Hepatocyte (in vitro differentiated cells): ENCODE data around the gene PDK2. TPM values are rescaled to one million over a fixed set of nuclear protein-coding genes. Genes with fewer than 3 reads are reported as not detected.
A peak's percentile ranks its signal among the peaks of the same experiment; 100 is the strongest.

Source experiments
- DNase-seq: peaks from one replicate; pipeline ENCODE4 v3.0.0-alpha.2; 2016; ENCODE audit warnings: low spot score
- H2AFZ ChIP-seq: fragments of 200-600 bp; sonication (generic); 2 replicates; pipeline ENCODE4 v1.6.0; 2016; ENCODE audit warnings: antibody characterized with exemption, mild to moderate bottlenecking
- H3K27ac ChIP-seq: fragments of 200-600 bp; sonication (generic); 2 replicates; pipeline ENCODE4 v1.5.1; 2016; ENCODE audit warnings: mild to moderate bottlenecking
- H3K27me3 ChIP-seq: fragments of 200-600 bp; sonication (generic); 2 replicates; pipeline ENCODE4 v1.6.1; 2016
- H3K36me3 ChIP-seq: fragments of 200-600 bp; sonication (generic); replicated peaks from 2 replicates; pipeline ENCODE4 v1.5.1; 2016; ENCODE audit warnings: low read depth; ENCODE audit not compliant: insufficient read depth
- H3K4me1 ChIP-seq: fragments of 200-600 bp; sonication (generic); 2 replicates; pipeline ENCODE4 v1.5.1; 2016; ENCODE audit warnings: mild to moderate bottlenecking, moderate library complexity; ENCODE audit not compliant: insufficient read depth
- H3K4me2 ChIP-seq: fragments of 200-600 bp; sonication (generic); 2 replicates; pipeline ENCODE4 v1.6.0; 2016
- H3K4me3 ChIP-seq: fragments of 200-600 bp; sonication (generic); 2 replicates; pipeline ENCODE4 v1.5.1; 2016; ENCODE audit warnings: mild to moderate bottlenecking
- H3K79me2 ChIP-seq: fragments of 200-600 bp; sonication (generic); 2 replicates; pipeline ENCODE4 v1.6.0; 2017; ENCODE audit warnings: mild to moderate bottlenecking
- H3K9me2 ChIP-seq: fragments of 200-600 bp; sonication (generic); replicated peaks from 2 replicates; pipeline ENCODE4 v1.6.0; 2017; ENCODE audit warnings: mild to moderate bottlenecking; ENCODE audit not compliant: insufficient read depth
- H3K9me3 ChIP-seq: fragments of 200-600 bp; sonication (generic); 2 replicates; pipeline ENCODE4 v1.5.1; 2016; ENCODE audit warnings: low read depth, mild to moderate bottlenecking
- H4K20me1 ChIP-seq: fragments of 200-600 bp; sonication (generic); 2 replicates; pipeline ENCODE4 v1.6.0; 2016; ENCODE audit warnings: mild to moderate bottlenecking; ENCODE audit not compliant: insufficient read depth, poor library complexity, severe bottlenecking
- EZH2 ChIP-seq: fragments of 200-600 bp; sonication (generic); IDR thresholded peaks from 2 replicates; pipeline ENCODE4 v1.6.1; 2016; ENCODE audit warnings: antibody characterized with exemption, mild to moderate bottlenecking, borderline replicate concordance
- EZH2phosphoT487 ChIP-seq: fragments of 200-600 bp; sonication (generic); IDR thresholded peaks from one replicate; pipeline ENCODE4 v1.6.1; 2018; ENCODE audit warnings: antibody characterized with exemption, mild to moderate bottlenecking, low read depth, moderate library complexity; ENCODE audit not compliant: unreplicated experiment, severe bottlenecking
- WGBS: methylation state at CpG from one replicate; pipeline ENCODE4 v1.1.6; 2016; ENCODE audit warnings: low lambda C conversion rate; ENCODE audit errors: missing lambda C conversion rate; 5-methylcytosine and 5-hydroxymethylcytosine counted together
- polyA plus RNA-seq: library from polyadenylated mRNA; unstranded; fragments of >200 nt; fragmentation: Nextera tagmentation; extraction: Ambion mirVana; gene quantifications from 2 replicates; pipeline ENCODE4 v1.2.1, GENCODE V29; 2016
- total RNA-seq: library from RNA; depleted of rRNA; stranded (reverse); fragments of >200 nt; gene quantifications from 2 replicates; pipeline ENCODE4 v1.2.3, GENCODE V29; 2014
- TF ChIP-seq, protein P1 (sequence below): fragments of 200-600 bp; sonication (generic); IDR thresholded peaks from 2 replicates; pipeline ENCODE4 v1.5.1; 2016; ENCODE audit warnings: antibody characterized with exemption, mild to moderate bottlenecking; ENCODE audit not compliant: poor library complexity

Gene PDK2
- total and polyA plus RNA-seq, 2 experiments from 2014 or later = 42.7 to 56.9 TPM

- H3K27ac ChIP-seq = no peak overlapping the region
- TF ChIP-seq EZH2 (no peak), EZH2phosphoT487 (no peak)
- TF ChIP-seq, protein P1, sequence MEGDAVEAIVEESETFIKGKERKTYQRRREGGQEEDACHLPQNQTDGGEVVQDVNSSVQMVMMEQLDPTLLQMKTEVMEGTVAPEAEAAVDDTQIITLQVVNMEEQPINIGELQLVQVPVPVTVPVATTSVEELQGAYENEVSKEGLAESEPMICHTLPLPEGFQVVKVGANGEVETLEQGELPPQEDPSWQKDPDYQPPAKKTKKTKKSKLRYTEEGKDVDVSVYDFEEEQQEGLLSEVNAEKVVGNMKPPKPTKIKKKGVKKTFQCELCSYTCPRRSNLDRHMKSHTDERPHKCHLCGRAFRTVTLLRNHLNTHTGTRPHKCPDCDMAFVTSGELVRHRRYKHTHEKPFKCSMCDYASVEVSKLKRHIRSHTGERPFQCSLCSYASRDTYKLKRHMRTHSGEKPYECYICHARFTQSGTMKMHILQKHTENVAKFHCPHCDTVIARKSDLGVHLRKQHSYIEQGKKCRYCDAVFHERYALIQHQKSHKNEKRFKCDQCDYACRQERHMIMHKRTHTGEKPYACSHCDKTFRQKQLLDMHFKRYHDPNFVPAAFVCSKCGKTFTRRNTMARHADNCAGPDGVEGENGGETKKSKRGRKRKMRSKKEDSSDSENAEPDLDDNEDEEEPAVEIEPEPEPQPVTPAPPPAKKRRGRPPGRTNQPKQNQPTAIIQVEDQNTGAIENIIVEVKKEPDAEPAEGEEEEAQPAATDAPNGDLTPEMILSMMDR = no peak
- H3K4me3 ChIP-seq = no peak overlapping the region
- 97% methylated on average over 4 of the region's 4 CpGs for WGBS
- H3K4me2 ChIP-seq = no peak overlapping the region
- H3K9me2 ChIP-seq = no peaks in the 10 kb centered on the region
- no peaks in the 10 kb centered on the region for H3K79me2 ChIP-seq
- H3K9me3 ChIP-seq = no peaks in the 10 kb centered on the region
- no peak overlapping the region for H2AFZ ChIP-seq
- H3K27me3 ChIP-seq = peaks cover 3% of the 10 kb centered on the region
- no peaks in the 10 kb centered on the region for H4K20me1 ChIP-seq
- H3K36me3 ChIP-seq = no peaks in the 10 kb centered on the region
- peaks cover 15% of the 10 kb centered on the region for H3K4me1 ChIP-seq
- DNase-seq = no peak
Measured at GRCh38 chr17:50125420-50125997, 30.4 kb downstream of the PDK2 start.

GRCh38 chr17:50127697-50128361 is 32.7 kb downstream of the PDK2 start:
- peaks cover 15% of the 10 kb centered on the region for H3K4me1 ChIP-seq
- H3K27me3 ChIP-seq = peaks cover 3% of the 10 kb centered on the region

GRCh38 chr17:50128441-50129352 is 33.5 kb downstream of the PDK2 start:
- TF ChIP-seq EZH2phosphoT487 = no peak
- no peak for TF ChIP-seq EZH2
- TF ChIP-seq, protein P1 = no peak
- Histone ChIP-seq H3K36me3 (no peaks in the 10 kb centered on the region), H3K4me2 (peak overlapping the region; percentile 99), H3K9me2 (no peaks in the 10 kb centered on the region), H3K79me2 (no peaks in the 10 kb centered on the region), H3K27ac (peak overlapping the region; percentile 65), H2AFZ (peak overlapping the region; percentile 71), H3K27me3 (peaks cover 3% of the 10 kb centered on the region), H3K4me3 (peak overlapping the region; percentile 58), H3K9me3 (no peaks in the 10 kb centered on the region), H3K4me1 (peaks cover 21% of the 10 kb centered on the region), H4K20me1 (no peaks in the 10 kb centered on the region)
- WGBS = 11% methylated on average over 25 of the region's 32 CpGs
- peak; percentile 44 for DNase-seq

More at GRCh38 chr17:50127697-50128361, 32.7 kb downstream of the PDK2 start:
- Histone ChIP-seq H3K27ac (no peak overlapping the region), H3K9me3 (no peaks in the 10 kb centered on the region), H3K4me3 (no peak overlapping the region), H4K20me1 (no peaks in the 10 kb centered on the region), H3K9me2 (no peaks in the 10 kb centered on the region), H3K79me2 (no peaks in the 10 kb centered on the region), H3K36me3 (no peaks in the 10 kb centered on the region), H2AFZ (no peak overlapping the region), H3K4me2 (peak overlapping the region; percentile 99)
- 71% methylated on average over 6 of the region's 6 CpGs for WGBS
- no peak for DNase-seq
- TF ChIP-seq, protein P1 = no peak
- no peak for TF ChIP-seq EZH2phosphoT487
- TF ChIP-seq EZH2 = no peak
